GM12891 (cell line): ENCODE results near the gene PPP1R36. TPM values are rescaled to one million over a fixed set of nuclear protein-coding genes. Genes with fewer than 3 reads are reported as not detected.

Experiments used
- DNase-seq: peaks from one replicate; pipeline ENCODE4 v3.0.0; 2011; ENCODE audit warnings: low spot score; ENCODE audit not compliant: insufficient read length
- FAIRE-seq: peaks from 2 replicates; lab custom pipeline; 2011; peaks lifted over from hg19 to GRCh38; lab: Jason Lieb, UNC
- PAX5 ChIP-seq: IDR thresholded peaks from 2 replicates; pipeline ENCODE4 v1.6.1; 2011; ENCODE audit warnings: low read length, moderate library complexity, mild to moderate bottlenecking; ENCODE audit not compliant: insufficient read depth, severe bottlenecking
- POLR2A ChIP-seq: IDR thresholded peaks from 2 replicates; pipeline ENCODE4 v1.6.1; 2011; ENCODE audit warnings: low read depth, low read length, control low read depth
- POLR2AphosphoS5 ChIP-seq: IDR thresholded peaks from 2 replicates; pipeline ENCODE4 v1.6.1; 2011; ENCODE audit warnings: low read depth, low read length, control low read depth
- POU2F2 ChIP-seq: IDR thresholded peaks from 2 replicates; pipeline ENCODE4 v1.6.1; 2011; ENCODE audit warnings: low read depth, mild to moderate bottlenecking, control low read depth, low read length, moderate library complexity
- SPI1 ChIP-seq: IDR thresholded peaks from 2 replicates; pipeline ENCODE4 v1.6.1; 2011; ENCODE audit warnings: low read depth, low read length, control low read depth
- TAF1 ChIP-seq: IDR thresholded peaks from 2 replicates; pipeline ENCODE4 v1.6.1; 2011; ENCODE audit warnings: low read depth, low read length, control low read depth
- polyA plus RNA-seq: library from polyadenylated mRNA; unstranded; fragments of >200 nt; gene quantifications from one replicate; pipeline ENCODE4 v1.2.1, GENCODE V29; 2012; ENCODE audit warnings: low read depth, missing spikeins, inconsistent platforms; ENCODE audit not compliant: missing spikeins

Gene PPP1R36
- 0.12 TPM for polyA plus RNA-seq

GRCh38 chr14:64549791-64550620, at the start of gene PPP1R36:
PPP1R36 (plus strand) TSS chr14:64549961; CDS start chr14:64549998, 37 bp downstream.
- DNase-seq = peak; percentile 36
- no peak for FAIRE-seq
- TF ChIP-seq SPI1 = no peak
- TF ChIP-seq POLR2AphosphoS5 = no peak
- TF ChIP-seq TAF1 = no peak
- TF ChIP-seq POU2F2 = no peak
- TF ChIP-seq POLR2A = no peak
- no peak for TF ChIP-seq PAX5

GRCh38 chr14:64500088-64500487, 49.7 kb upstream of the PPP1R36 start:
- FAIRE-seq (no peak), DNase-seq (no peak)
- no peak for TF ChIP-seq POU2F2
- TF ChIP-seq PAX5 = no peak
- no peak for TF ChIP-seq TAF1
- TF ChIP-seq POLR2A = no peak

GRCh38 chr14:64501411-64502171, 48.2 kb upstream of the PPP1R36 start:
- DNase-seq (no peak), FAIRE-seq (peak; percentile 65)

GRCh38 chr14:64502456-64502855, 47.3 kb upstream of the PPP1R36 start:
- DNase-seq = no peak
- no peak for TF ChIP-seq PAX5
- TF ChIP-seq POLR2A = no peak
- TF ChIP-seq SPI1 = no peak
- TF ChIP-seq TAF1 = no peak
- TF ChIP-seq POLR2AphosphoS5 = no peak
- no peak for TF ChIP-seq POU2F2

More at GRCh38 chr14:64501411-64502171, 48.2 kb upstream of the PPP1R36 start:
- no peak for TF ChIP-seq PAX5
- no peak for TF ChIP-seq POLR2AphosphoS5
- no peak for TF ChIP-seq POU2F2
- TF ChIP-seq TAF1 = no peak

GRCh38 chr14:64502887-64503433, 46.8 kb upstream of the PPP1R36 start:
- FAIRE-seq (peak; percentile 40), DNase-seq (no peak)
- TF ChIP-seq POLR2A = no peak
- TF ChIP-seq TAF1 = no peak
- TF ChIP-seq PAX5 = no peak
- no peak for TF ChIP-seq SPI1
- TF ChIP-seq POU2F2 = no peak
- TF ChIP-seq POLR2AphosphoS5 = no peak

More at GRCh38 chr14:64502456-64502855, 47.3 kb upstream of the PPP1R36 start:
- FAIRE-seq = peak; percentile 55

GRCh38 chr14:64503434-64504309, 46.1 kb upstream of the PPP1R36 start, which contains the start of gene ZBTB25:
ZBTB25 (minus strand) TSS chr14:64503838; CDS start chr14:64490533, 13,305 bp downstream.
- peak; percentile 94 for FAIRE-seq

GRCh38 chr14:64504310-64504896, 45.4 kb upstream of the PPP1R36 start, which contains the start of gene ZBTB1:
ZBTB1 (plus strand) TSS chr14:64504770; CDS start chr14:64521505, 16,735 bp downstream.
- peak; percentile 30 for DNase-seq
- peak; percentile 76 for FAIRE-seq
- TF ChIP-seq POLR2AphosphoS5 (peak; percentile 85), PAX5 (no peak), POU2F2 (no peak), POLR2A (peak; percentile 90), TAF1 (peak; percentile 63), SPI1 (0 out of 2 replicates have a peak, but pooled peaks have one; percentile 35)

More at GRCh38 chr14:64503434-64504309, 46.1 kb upstream of the PPP1R36 start, which contains the start of gene ZBTB25:
- TF ChIP-seq POLR2AphosphoS5 = peak; percentile 49; the same call in 1 of the 2 replicates
- peak; percentile 77; the same call in 1 of the 2 replicates for TF ChIP-seq TAF1
- no peak for TF ChIP-seq PAX5
- TF ChIP-seq POU2F2 = peak; percentile 67
- no peak for TF ChIP-seq SPI1
- peak; percentile 63 for DNase-seq
